Measurements from ENCODE around the gene ARHGEF3. TPM values are rescaled to one million over a fixed set of nuclear protein-coding genes. Genes with fewer than 3 reads are reported as not detected.

The ARHGEF3 gene
- total RNA-seq, 6 experiments from 2014 or later: 1.0 to 2.9 (median 1.6) TPM

GRCh38 chr3:56763233-56763632, 38.5 kb downstream of the ARHGEF3 start:
- Histone ChIP-seq H3K27me3 (no peaks in the 10 kb centered on the region), H3K36me3 (no peaks in the 10 kb centered on the region), H3K9me3 (no peaks in the 10 kb centered on the region), H3K27ac (no peak overlapping the region), H3K4me1 (peaks cover 0 to 8% (median 0%) of the 10 kb centered on the region in 4 donors), H3K4me3 (no peak overlapping the region)
- ATAC-seq (no peak), DNase-seq (no peak)
- TF ChIP-seq POLR2A (IDR thresholded peaks at IDR 0.05): no peak
- no peak for TF ChIP-seq CTCF (IDR thresholded peaks at IDR 0.05)
- WGBS (ENCODE audit: insufficient coverage, low coverage, low lambda C conversion rate, missing lambda C conversion rate): 57% methylated on average over 2 of the region's 2 CpGs
- intact Hi-C loops (cut with DNase I): no loop called here

- 91% methylated on average over 1 of the region's 1 CpG for WGBS (ENCODE audit: insufficient coverage, low coverage, low lambda C conversion rate, missing lambda C conversion rate)
- H3K4me1 ChIP-seq: peaks cover 0 to 8% (median 0%) of the 10 kb centered on the region in 4 donors
- TF ChIP-seq CTCF (IDR thresholded peaks at IDR 0.05) (no peak), POLR2A (IDR thresholded peaks at IDR 0.05) (no peak)
Observed at GRCh38 chr3:56762718-56763117, 39.0 kb downstream of the ARHGEF3 start.

GRCh38 chr3:56761887-56762651, 39.7 kb downstream of the ARHGEF3 start:
- peaks cover 0 to 8% (median 0%) of the 10 kb centered on the region in 4 donors for H3K4me1 ChIP-seq
- DNase-seq (no peak), ATAC-seq (no peak)
- intact Hi-C loops (cut with DNase I): no loop called here
- H3K27ac ChIP-seq: no peak overlapping the region
- no peak overlapping the region for H3K4me3 ChIP-seq
- no peaks in the 10 kb centered on the region for H3K9me3 ChIP-seq
- 84% methylated on average over 11 of the region's 11 CpGs for WGBS (ENCODE audit: insufficient coverage, low coverage, low lambda C conversion rate, missing lambda C conversion rate)
- H3K27me3 ChIP-seq: no peaks in the 10 kb centered on the region
- no peaks in the 10 kb centered on the region for H3K36me3 ChIP-seq
- TF ChIP-seq CTCF (IDR thresholded peaks at IDR 0.05) (no peak), POLR2A (IDR thresholded peaks at IDR 0.05) (no peak)

More at GRCh38 chr3:56762718-56763117, 39.0 kb downstream of the ARHGEF3 start:
- ATAC-seq: no peak
- Histone ChIP-seq H3K27me3 (no peaks in the 10 kb centered on the region), H3K9me3 (no peaks in the 10 kb centered on the region), H3K36me3 (no peaks in the 10 kb centered on the region), H3K27ac (no peak overlapping the region), H3K4me3 (no peak overlapping the region)
- intact Hi-C loops (cut with DNase I): no loop called here
- no peak for DNase-seq

- ATAC-seq: no peak
- no CpG with 5 or more reads among the region's 2 CpGs for WGBS (ENCODE audit: insufficient coverage, low coverage, low lambda C conversion rate, missing lambda C conversion rate)
- Histone ChIP-seq H3K27me3 (no peaks in the 10 kb centered on the region), H3K27ac (no peak overlapping the region), H3K4me3 (no peak overlapping the region), H3K9me3 (no peaks in the 10 kb centered on the region), H3K36me3 (no peaks in the 10 kb centered on the region), H3K4me1 (peaks cover 0 to 8% (median 0%) of the 10 kb centered on the region in 4 donors)
- DNase-seq: no peak
- intact Hi-C loops (cut with DNase I): no loop called here
- no peak for TF ChIP-seq POLR2A (IDR thresholded peaks at IDR 0.05)
- no peak for TF ChIP-seq CTCF (IDR thresholded peaks at IDR 0.05)
Observed at GRCh38 chr3:56761023-56761422, 40.7 kb downstream of the ARHGEF3 start.
